GM12892 (cell line): Measurements from ENCODE around the gene JOSD2.
A peak's percentile ranks its signal among the peaks of the same experiment; 100 is the strongest.

Experiments
- DNase-seq: peaks from one replicate; pipeline ENCODE4 v3.0.0; 2011; ENCODE audit not compliant: insufficient read length
- FAIRE-seq: peaks from 2 replicates; lab custom pipeline; 2011; peaks lifted over from hg19 to GRCh38; lab: Jason Lieb, UNC
- POLR2A ChIP-seq: IDR thresholded peaks from 2 replicates; pipeline ENCODE4 v1.6.1; 2011; ENCODE audit warnings: low read depth, low read length, control low read depth
- POLR2AphosphoS5 ChIP-seq: IDR thresholded peaks from 2 replicates; pipeline ENCODE4 v1.6.1; 2011; ENCODE audit warnings: low read depth, low read length, control low read depth
- TAF1 ChIP-seq: IDR thresholded peaks from 2 replicates; pipeline ENCODE4 v1.6.1; 2011; ENCODE audit warnings: low read depth, mild to moderate bottlenecking, control low read depth, low read length, borderline replicate concordance

JOSD2 gene

GRCh38 chr19:50518091-50519005 is 7.4 kb upstream of the JOSD2 start:
- TF ChIP-seq POLR2AphosphoS5 (no peak), TAF1 (no peak), POLR2A (0 out of 2 replicates have a peak, but pooled peaks have one; percentile 7)
- FAIRE-seq (no peak), DNase-seq (no peak)

GRCh38 chr19:50517704-50518075 is 6.7 kb upstream of the JOSD2 start:
- no peak for FAIRE-seq
- DNase-seq: no peak
- no peak for TF ChIP-seq POLR2AphosphoS5
- no peak for TF ChIP-seq POLR2A
- TF ChIP-seq TAF1: no peak

GRCh38 chr19:50516964-50517703 is 6.1 kb upstream of the JOSD2 start:
- no peak for TF ChIP-seq POLR2AphosphoS5
- no peak for TF ChIP-seq TAF1
- TF ChIP-seq POLR2A: no peak
- FAIRE-seq (no peak), DNase-seq (no peak)

- no peak for DNase-seq
- no peak for FAIRE-seq
- TF ChIP-seq POLR2A: no peak
- no peak for TF ChIP-seq TAF1
- no peak for TF ChIP-seq POLR2AphosphoS5
These were observed 5.5 kb upstream of the JOSD2 start for GRCh38 chr19:50516456-50516855.

GRCh38 chr19:50515168-50515561 is 4.2 kb upstream of the JOSD2 start:
- no peak for TF ChIP-seq POLR2AphosphoS5
- no peak for TF ChIP-seq POLR2A
- TF ChIP-seq TAF1: no peak
- FAIRE-seq: no peak
- DNase-seq: no peak

GRCh38 chr19:50514346-50515167 is 3.6 kb upstream of the JOSD2 start:
- TF ChIP-seq TAF1 (no peak), POLR2AphosphoS5 (no peak), POLR2A (no peak)
- no peak for DNase-seq
- no peak for FAIRE-seq

GRCh38 chr19:50513746-50514345 is 2.9 kb upstream of the JOSD2 start, which contains the start of gene ASPDH:
Gene ASPDH (minus strand): TSS chr19:50513913. CDS start chr19:50513823, 90 bp downstream.
- DNase-seq (no peak), FAIRE-seq (no peak)
- TF ChIP-seq POLR2A (no peak), TAF1 (no peak), POLR2AphosphoS5 (no peak)

- DNase-seq (no peak), FAIRE-seq (no peak)
- TF ChIP-seq TAF1 (no peak), POLR2AphosphoS5 (no peak), POLR2A (no peak)
These were observed 2.2 kb upstream of the JOSD2 start for GRCh38 chr19:50512999-50513745.

- no peak for TF ChIP-seq POLR2AphosphoS5
- no peak for TF ChIP-seq TAF1
- TF ChIP-seq POLR2A: no peak
- no peak for FAIRE-seq
- no peak for DNase-seq
These were observed 1.4 kb upstream of the JOSD2 start for GRCh38 chr19:50512112-50512998.
